PFSK-1 (cell line): ENCODE measurements around the gene UBE2O.

ENCODE experiments used
- FOXP2 ChIP-seq: optimal IDR thresholded peaks from 2 replicates; pipeline ENCODE3; 2011; ENCODE audit warnings: borderline replicate concordance, control low read depth, inconsistent platforms; ENCODE audit not compliant: insufficient read depth; ENCODE audit errors: extremely low read length, extremely low read depth
- POLR2AphosphoS5 ChIP-seq: IDR thresholded peaks from 2 replicates; pipeline ENCODE4 v1.6.1; 2012; ENCODE audit warnings: low read depth, mild to moderate bottlenecking, control low read depth, low read length, moderate library complexity
- SIN3A ChIP-seq: IDR thresholded peaks from 2 replicates; pipeline ENCODE4 v1.6.1; 2012; ENCODE audit warnings: mild to moderate bottlenecking, low read length, moderate library complexity, borderline replicate concordance; ENCODE audit not compliant: insufficient read depth
- TAF1 ChIP-seq: IDR thresholded peaks from 2 replicates; pipeline ENCODE4 v1.6.1; 2012; ENCODE audit warnings: low read length, control low read depth, borderline replicate concordance; ENCODE audit not compliant: insufficient read depth
- TF ChIP-seq, protein P1 (sequence below), 2 experiments: IDR thresholded peaks; 2 replicates each; pipeline versions ENCODE4 v1.6.1 to v1.8.0; 2011 to 2012; ENCODE audit warnings: low read depth in 2 of 2, low read length in 2 of 2, control low read depth in 1 of 2, inconsistent platforms in 1 of 2, mild to moderate bottlenecking in 1 of 2, moderate library complexity in 1 of 2; ENCODE audit not compliant: insufficient read depth in 1 of 2

The UBE2O gene

DNA sequence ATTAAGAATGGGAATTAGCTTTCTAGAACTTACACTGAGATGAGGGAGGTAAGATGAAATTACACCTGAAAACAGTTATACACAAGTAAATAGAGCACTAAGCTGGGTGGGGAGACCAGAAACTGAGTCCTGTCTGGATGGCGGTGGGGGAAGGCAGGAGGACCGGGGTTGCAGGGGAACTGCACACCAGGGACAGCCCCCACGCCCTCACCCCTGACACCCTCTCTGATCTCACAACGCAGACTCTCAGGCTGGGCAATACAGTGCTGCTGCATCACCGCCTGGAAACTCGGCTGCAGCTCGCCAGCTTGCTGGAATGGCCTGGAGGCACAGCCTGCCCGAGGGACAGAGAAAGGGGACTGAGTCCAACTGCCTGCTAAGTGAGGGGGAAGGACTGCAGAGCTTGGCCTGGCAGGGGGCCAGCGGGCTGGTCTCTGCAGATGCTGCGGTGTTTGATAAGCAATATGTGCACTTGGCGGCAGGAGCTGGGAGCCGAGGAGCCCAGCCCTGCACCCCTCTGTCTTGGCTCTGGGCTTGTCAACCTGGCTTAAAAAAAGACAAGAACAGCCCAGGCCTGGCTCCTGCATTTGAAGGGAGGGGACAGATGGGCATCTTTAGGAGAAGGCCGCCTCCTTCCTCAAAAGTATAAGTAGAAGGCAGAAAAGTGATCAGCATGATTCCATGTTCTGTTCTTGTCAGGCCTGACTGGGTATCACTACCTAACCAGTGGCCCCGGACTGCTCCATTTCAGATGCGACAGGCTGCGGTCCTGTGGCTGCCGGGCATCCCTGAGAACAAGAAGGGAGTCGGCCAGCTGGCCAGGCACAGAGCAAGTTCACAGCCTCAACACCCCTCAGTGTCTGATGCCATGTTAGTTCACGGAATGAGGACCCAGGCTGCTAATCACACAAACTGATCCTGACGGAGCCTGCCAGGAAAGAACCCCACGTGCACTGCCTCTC is 38.3 kb downstream of the UBE2O start:
- TF ChIP-seq TAF1 (no peak), FOXP2 (no peak), SIN3A (no peak), POLR2AphosphoS5 (no peak)
- TF ChIP-seq, protein P1, sequence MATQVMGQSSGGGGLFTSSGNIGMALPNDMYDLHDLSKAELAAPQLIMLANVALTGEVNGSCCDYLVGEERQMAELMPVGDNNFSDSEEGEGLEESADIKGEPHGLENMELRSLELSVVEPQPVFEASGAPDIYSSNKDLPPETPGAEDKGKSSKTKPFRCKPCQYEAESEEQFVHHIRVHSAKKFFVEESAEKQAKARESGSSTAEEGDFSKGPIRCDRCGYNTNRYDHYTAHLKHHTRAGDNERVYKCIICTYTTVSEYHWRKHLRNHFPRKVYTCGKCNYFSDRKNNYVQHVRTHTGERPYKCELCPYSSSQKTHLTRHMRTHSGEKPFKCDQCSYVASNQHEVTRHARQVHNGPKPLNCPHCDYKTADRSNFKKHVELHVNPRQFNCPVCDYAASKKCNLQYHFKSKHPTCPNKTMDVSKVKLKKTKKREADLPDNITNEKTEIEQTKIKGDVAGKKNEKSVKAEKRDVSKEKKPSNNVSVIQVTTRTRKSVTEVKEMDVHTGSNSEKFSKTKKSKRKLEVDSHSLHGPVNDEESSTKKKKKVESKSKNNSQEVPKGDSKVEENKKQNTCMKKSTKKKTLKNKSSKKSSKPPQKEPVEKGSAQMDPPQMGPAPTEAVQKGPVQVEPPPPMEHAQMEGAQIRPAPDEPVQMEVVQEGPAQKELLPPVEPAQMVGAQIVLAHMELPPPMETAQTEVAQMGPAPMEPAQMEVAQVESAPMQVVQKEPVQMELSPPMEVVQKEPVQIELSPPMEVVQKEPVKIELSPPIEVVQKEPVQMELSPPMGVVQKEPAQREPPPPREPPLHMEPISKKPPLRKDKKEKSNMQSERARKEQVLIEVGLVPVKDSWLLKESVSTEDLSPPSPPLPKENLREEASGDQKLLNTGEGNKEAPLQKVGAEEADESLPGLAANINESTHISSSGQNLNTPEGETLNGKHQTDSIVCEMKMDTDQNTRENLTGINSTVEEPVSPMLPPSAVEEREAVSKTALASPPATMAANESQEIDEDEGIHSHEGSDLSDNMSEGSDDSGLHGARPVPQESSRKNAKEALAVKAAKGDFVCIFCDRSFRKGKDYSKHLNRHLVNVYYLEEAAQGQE (IDR thresholded peaks at IDR 0.05; ENCODE audit: insufficient read depth in 1 of 2, low read depth in 2 of 2, low read length in 2 of 2) = no peak

DNA sequence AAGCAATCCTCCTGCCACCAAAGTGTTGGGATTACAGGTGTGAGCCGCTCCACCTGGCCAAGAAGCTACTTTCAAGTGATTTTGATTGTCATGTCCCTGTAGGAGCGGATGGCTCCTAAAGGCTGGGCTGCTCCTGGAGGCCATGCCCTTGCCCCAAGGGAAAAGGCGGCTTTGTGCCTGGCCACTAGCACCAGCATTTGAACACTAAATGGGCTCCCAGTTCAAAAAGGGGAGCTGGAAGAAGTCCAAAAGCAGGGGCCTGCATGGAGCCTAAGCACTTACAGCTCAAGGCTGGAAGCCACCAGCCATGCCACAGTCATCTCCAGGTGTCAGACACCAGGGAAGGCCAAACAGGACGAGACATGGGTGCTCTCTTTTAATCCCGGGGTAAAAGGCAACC is 41.7 kb downstream of the UBE2O start:
- TF ChIP-seq FOXP2 (no peak), TAF1 (no peak), SIN3A (no peak), POLR2AphosphoS5 (no peak)
- TF ChIP-seq, protein P1 (IDR thresholded peaks at IDR 0.05; ENCODE audit: insufficient read depth in 1 of 2, low read depth in 2 of 2, low read length in 2 of 2) = no peak

DNA sequence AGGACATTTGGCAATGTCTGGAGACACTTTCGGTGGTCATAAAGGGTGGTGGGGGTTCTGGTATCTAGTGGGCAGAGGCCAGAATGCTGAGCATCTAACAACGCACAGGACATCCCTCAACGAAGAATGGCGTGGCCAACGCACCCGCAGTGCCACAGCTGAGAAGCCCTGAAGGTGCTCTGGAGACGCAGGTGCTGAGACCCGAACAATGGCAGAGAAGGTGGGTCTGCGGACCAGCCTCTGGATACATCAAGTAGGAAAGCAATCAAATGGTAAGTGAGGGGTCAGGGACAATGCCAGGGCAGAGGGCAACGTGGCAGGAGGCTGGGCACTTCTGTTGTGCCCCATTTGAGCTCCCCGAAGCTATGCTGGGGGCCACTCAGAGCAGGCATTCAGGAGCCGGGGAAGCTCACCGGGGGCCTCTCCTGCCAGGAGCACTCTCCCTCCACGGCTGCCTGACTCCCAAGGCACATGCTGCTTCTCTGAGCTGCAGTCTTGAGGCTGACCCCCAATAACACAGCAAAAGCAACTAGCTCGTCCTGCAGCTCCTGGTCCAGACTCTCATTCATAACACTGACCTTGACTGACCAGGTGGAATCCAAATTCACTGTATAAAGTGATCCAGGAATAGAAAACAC is 42.5 kb downstream of the UBE2O start:
- TF ChIP-seq POLR2AphosphoS5 = no peak
- no peak for TF ChIP-seq FOXP2
- TF ChIP-seq, protein P1 (IDR thresholded peaks at IDR 0.05; ENCODE audit: insufficient read depth in 1 of 2, low read depth in 2 of 2, low read length in 2 of 2) = no peak
- TF ChIP-seq TAF1 = no peak
- no peak for TF ChIP-seq SIN3A

DNA sequence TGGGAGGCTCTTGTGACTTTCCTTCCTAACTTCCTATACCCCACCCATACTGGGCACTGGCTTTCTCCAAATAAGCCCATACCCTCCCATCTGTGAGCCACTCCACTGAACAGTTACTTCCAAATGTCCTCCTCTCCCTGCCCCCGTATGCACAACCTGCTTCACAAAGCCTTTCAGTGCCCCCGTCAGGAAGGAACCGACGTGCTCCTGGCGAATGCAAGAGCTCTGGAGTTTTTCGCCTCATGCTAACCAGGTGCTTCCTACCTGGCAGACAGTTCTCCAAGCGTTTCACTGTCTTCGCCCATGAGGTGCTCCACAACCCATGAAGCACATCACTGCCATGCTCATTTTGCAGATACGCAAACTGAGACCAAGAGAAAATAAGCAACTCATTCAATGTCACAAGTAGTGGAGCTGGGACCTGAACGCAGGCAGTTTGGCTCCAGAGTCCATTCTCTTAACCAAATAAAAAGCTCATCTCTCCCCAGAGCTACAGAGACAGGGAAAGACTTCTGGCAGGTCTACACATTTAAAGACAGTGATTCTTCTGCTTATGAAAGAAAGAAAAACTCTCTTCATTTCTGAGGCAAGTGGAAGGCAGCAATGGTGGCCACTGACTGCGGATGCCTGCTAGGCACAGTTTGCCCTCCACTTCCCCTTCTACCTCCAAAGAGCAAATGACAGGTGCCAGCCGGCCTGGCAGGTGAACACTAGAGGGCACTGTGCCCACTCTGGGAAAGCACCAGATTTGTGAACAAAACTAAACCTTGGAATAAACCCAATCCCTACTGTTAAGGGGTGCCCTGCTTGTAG is 44.7 kb downstream of the UBE2O start:
- no peak for TF ChIP-seq FOXP2
- TF ChIP-seq POLR2AphosphoS5 = no peak
- TF ChIP-seq, protein P1 (IDR thresholded peaks at IDR 0.05; ENCODE audit: insufficient read depth in 1 of 2, low read depth in 2 of 2, low read length in 2 of 2) = no peak
- no peak for TF ChIP-seq TAF1
- no peak for TF ChIP-seq SIN3A
